HEK293 (cell line): ENCODE data around the gene NOL6.

Experiments used
- CTCF ChIA-PET: fragments of 350-600 bp; formaldehyde crosslinking; extraction: SDS; loops from one replicate; lab custom pipeline; 2021; ENCODE audit warnings: antibody characterized with exemption; lab: Yijun Ruan, JAX
- POLR2A ChIA-PET: fragments of 300-600 bp; formaldehyde crosslinking; extraction: SDS; loops from one replicate; lab custom pipeline; 2020; ENCODE audit warnings: antibody characterized with exemption, inconsistent platforms; lab: Yijun Ruan, JAX
- H3K27ac ChIP-seq: fragments of 200-500 bp; sonication (Bioruptor generic); 2 replicates; pipeline ENCODE4 v1.5.1; 2014; ENCODE audit warnings: low read depth, low read length, control low read depth, inconsistent platforms; ENCODE audit errors: extremely low read depth
- H3K36me3 ChIP-seq, 2 experiments: fragments of 200-500 bp in 1 of 2; sonication (Bioruptor generic) in 1 of 2; 1 replicate in 1 of 2; 2 replicates in 1 of 2; pipeline ENCODE4 v1.5.1; 2014 to 2017; ENCODE audit warnings: inconsistent platforms in 2 of 2, low read length in 2 of 2; ENCODE audit not compliant: control insufficient read depth in 2 of 2, insufficient read depth in 1 of 2
- H3K4me1 ChIP-seq: fragments of 200-500 bp; sonication (Bioruptor generic); 2 replicates; pipeline ENCODE4 v1.5.1; 2014; ENCODE audit warnings: mild to moderate bottlenecking, low read length, inconsistent platforms; ENCODE audit not compliant: control insufficient read depth, insufficient read depth
- H3K4me3 ChIP-seq: 2 replicates; pipeline ENCODE4 v1.5.1; 2011; ENCODE audit warnings: low read depth, mild to moderate bottlenecking, control low read depth, low read length, moderate library complexity
- H3K9me3 ChIP-seq: fragments of 200-500 bp; sonication (Bioruptor generic); 2 replicates; pipeline ENCODE4 v1.5.1; 2014; ENCODE audit warnings: low read depth, low read length, inconsistent platforms; ENCODE audit not compliant: control insufficient read depth, insufficient read depth
- IKZF3 ChIP-seq: fragments of 450-650 bp; IDR thresholded peaks from 2 replicates; pipeline ENCODE4 v1.5.0; 2018; ENCODE audit warnings: missing biosample characterization, mild to moderate bottlenecking, missing genetic modification characterization, moderate library complexity
- KLF10 ChIP-seq: fragments of 450-650 bp; IDR thresholded peaks from 2 replicates; pipeline ENCODE4 v1.5.1; 2018; ENCODE audit warnings: missing biosample characterization, mild to moderate bottlenecking, missing genetic modification characterization
- SETDB1 ChIP-seq: IDR thresholded peaks from one replicate; pipeline ENCODE4 v1.6.1; 2017; ENCODE audit warnings: mild to moderate bottlenecking, low read length, moderate library complexity, mixed read lengths; ENCODE audit not compliant: insufficient read length
- SP7 ChIP-seq: fragments of 450-650 bp; formaldehyde crosslinking; IDR thresholded peaks from 2 replicates; pipeline ENCODE4 v1.5.1; 2016; ENCODE audit warnings: missing biosample characterization, missing genetic modification characterization
- ZNF112 ChIP-seq: fragments of 450-650 bp; formaldehyde crosslinking; IDR thresholded peaks from 2 replicates; pipeline ENCODE4 v1.5.0; 2017; ENCODE audit warnings: missing biosample characterization, missing genetic modification characterization
- ZNF302 ChIP-seq: fragments of 450-650 bp; formaldehyde crosslinking; IDR thresholded peaks from 2 replicates; pipeline ENCODE4 v1.5.1; 2016; ENCODE audit warnings: missing biosample characterization, missing genetic modification characterization, low read depth
- ZNF354C ChIP-seq: fragments of 450-650 bp; formaldehyde crosslinking; IDR thresholded peaks from 2 replicates; pipeline ENCODE4 v1.5.1; 2016; ENCODE audit warnings: missing biosample characterization, missing genetic modification characterization, low read depth, borderline replicate concordance
- ZNF366 ChIP-seq: fragments of 450-650 bp; formaldehyde crosslinking; conservative IDR thresholded peaks from 2 replicates; pipeline ENCODE4 v1.5.1; 2016; ENCODE audit warnings: missing biosample characterization, missing genetic modification characterization
- ZNF658 ChIP-seq: fragments of 450-650 bp; formaldehyde crosslinking; IDR thresholded peaks from 2 replicates; pipeline ENCODE4; 2016; ENCODE audit warnings: missing biosample characterization, missing genetic modification characterization
- ZNF677 ChIP-seq: fragments of 450-650 bp; IDR thresholded peaks from 2 replicates; pipeline ENCODE4 v1.5.0; 2018; ENCODE audit warnings: missing biosample characterization, mild to moderate bottlenecking, missing genetic modification characterization, moderate library complexity
- ZNF837 ChIP-seq: fragments of 450-650 bp; formaldehyde crosslinking; IDR thresholded peaks from 2 replicates; pipeline ENCODE4 v1.5.1; 2016; ENCODE audit warnings: missing biosample characterization, missing genetic modification characterization
- TF ChIP-seq, protein P1 (sequence below): fragments of 450-650 bp; formaldehyde crosslinking; IDR thresholded peaks from 2 replicates; pipeline ENCODE4 v1.5.1; 2017; ENCODE audit warnings: missing biosample characterization, mild to moderate bottlenecking, missing genetic modification characterization, moderate library complexity
- TF ChIP-seq, protein P2 (sequence below): fragments of 450-650 bp; formaldehyde crosslinking; IDR thresholded peaks from 2 replicates; pipeline ENCODE4 v1.5.1; 2016; ENCODE audit warnings: missing biosample characterization, missing genetic modification characterization
- TF ChIP-seq, protein P3 (sequence below): IDR thresholded peaks from 2 replicates; pipeline ENCODE4 v1.6.1; 2011; ENCODE audit warnings: mild to moderate bottlenecking, low read depth, low read length, borderline replicate concordance
- TF ChIP-seq, protein P4 (sequence below): fragments of 450-650 bp; formaldehyde crosslinking; IDR thresholded peaks from 2 replicates; pipeline ENCODE4 v1.5.1; 2016; ENCODE audit warnings: missing biosample characterization, missing genetic modification characterization
- TF ChIP-seq, protein P5 (sequence below): fragments of 450-650 bp; formaldehyde crosslinking; IDR thresholded peaks from 2 replicates; pipeline ENCODE4 v1.5.1; 2017; ENCODE audit warnings: missing biosample characterization, missing genetic modification characterization

NOL6 gene

DNA sequence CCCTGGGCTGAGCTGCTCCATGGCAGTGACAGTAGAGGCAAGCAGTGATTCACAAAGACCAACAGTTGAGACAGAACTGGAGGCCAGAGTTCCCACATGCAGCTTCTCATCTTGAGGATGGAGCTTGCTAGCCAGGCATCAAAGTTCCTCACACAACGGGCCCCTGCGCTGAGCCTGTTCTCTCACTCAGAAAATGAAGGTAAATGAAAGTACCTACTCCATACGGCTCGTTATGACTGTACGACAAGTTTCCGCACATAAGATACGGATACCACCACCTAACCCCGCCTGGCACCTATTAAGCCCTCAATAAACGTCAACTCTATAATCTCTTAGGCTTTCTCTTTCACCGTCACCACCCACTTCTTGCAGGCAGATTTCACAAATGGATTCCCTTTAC is 12.9 kb downstream of the NOL6 start:
- ChIA-PET POLR2A (interaction anchor here (1.7 to 4.6 kb wide), 2 partner anchors 8 to 12 kb away, joined by 5 to 29 read pairs; partner anchors contain the start of gene NOL6), CTCF (interaction anchor here (0.6 to 14.8 kb wide), 11 partner anchors 9 to 261 kb away, joined by 3 to 176 read pairs (median 4); partner anchors contain the start of gene NOL6)
- no peak overlapping the region for H3K4me3 ChIP-seq
- no peaks in the 10 kb centered on the region for H3K4me1 ChIP-seq
- peaks cover 0 to 56% of the 10 kb centered on the region in 2 experiments; a peak in 1 of 3 replicates for H3K36me3 ChIP-seq
- H3K9me3 ChIP-seq, result no peaks in the 10 kb centered on the region
- TF ChIP-seq KLF10 (tag by site-specific recombination) (no peak), ZNF354C (tag by site-specific recombination) (no peak), ZNF677 (tag by site-specific recombination) (no peak), SETDB1 (no peak), IKZF3 (no peak), ZNF837 (tag by site-specific recombination) (no peak), SP7 (tag by site-specific recombination) (no peak), ZNF366 (tag by site-specific recombination) (no peak), ZNF302 (tag by site-specific recombination) (no peak)
- TF ChIP-seq, protein P1, sequence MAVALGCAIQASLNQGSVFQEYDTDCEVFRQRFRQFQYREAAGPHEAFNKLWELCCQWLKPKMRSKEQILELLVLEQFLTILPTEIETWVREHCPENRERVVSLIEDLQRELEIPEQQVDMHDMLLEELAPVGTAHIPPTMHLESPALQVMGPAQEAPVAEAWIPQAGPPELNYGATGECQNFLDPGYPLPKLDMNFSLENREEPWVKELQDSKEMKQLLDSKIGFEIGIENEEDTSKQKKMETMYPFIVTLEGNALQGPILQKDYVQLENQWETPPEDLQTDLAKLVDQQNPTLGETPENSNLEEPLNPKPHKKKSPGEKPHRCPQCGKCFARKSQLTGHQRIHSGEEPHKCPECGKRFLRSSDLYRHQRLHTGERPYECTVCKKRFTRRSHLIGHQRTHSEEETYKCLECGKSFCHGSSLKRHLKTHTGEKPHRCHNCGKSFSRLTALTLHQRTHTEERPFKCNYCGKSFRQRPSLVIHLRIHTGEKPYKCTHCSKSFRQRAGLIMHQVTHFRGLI, result no peak
- no peak overlapping the region for H3K27ac ChIP-seq

DNA sequence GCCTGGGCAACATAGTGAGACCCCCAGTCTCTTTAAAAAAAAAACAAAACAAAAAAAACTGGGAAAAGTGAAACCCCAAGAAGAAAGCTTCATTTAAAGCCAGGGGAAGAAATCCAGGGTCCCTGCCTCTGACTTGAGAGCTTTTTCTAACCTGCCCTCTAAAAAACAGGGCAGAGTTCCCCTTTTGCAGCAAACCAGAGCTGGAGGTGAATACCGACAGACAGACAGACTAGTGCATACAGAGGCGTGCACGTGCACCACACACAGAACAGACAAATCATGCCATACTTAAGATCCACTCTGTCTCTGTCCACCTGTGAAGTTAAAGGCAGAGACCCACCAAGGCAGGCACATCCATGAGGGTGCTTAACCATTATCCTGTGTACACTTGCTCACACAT is 14.6 kb downstream of the NOL6 start:
- Histone ChIP-seq H3K4me1 (no peaks in the 10 kb centered on the region), H3K9me3 (no peaks in the 10 kb centered on the region), H3K36me3 (peaks cover 0 to 38% of the 10 kb centered on the region in 2 experiments; a peak in 1 of 3 replicates), H3K27ac (no peak overlapping the region), H3K4me3 (no peak overlapping the region)
- ChIA-PET CTCF (interaction anchor here (0.6 to 14.8 kb wide), 10 partner anchors 11 to 196 kb away, joined by 3 to 176 read pairs (median 4); partner anchors contain the start of genes ANKRD18B and NOL6), POLR2A (interaction anchor here (1.9 to 4.6 kb wide), 2 partner anchors 12 to 14 kb away, joined by 7 to 29 read pairs; partner anchors contain the start of genes AQP3 and NOL6)
- TF ChIP-seq, protein P2, sequence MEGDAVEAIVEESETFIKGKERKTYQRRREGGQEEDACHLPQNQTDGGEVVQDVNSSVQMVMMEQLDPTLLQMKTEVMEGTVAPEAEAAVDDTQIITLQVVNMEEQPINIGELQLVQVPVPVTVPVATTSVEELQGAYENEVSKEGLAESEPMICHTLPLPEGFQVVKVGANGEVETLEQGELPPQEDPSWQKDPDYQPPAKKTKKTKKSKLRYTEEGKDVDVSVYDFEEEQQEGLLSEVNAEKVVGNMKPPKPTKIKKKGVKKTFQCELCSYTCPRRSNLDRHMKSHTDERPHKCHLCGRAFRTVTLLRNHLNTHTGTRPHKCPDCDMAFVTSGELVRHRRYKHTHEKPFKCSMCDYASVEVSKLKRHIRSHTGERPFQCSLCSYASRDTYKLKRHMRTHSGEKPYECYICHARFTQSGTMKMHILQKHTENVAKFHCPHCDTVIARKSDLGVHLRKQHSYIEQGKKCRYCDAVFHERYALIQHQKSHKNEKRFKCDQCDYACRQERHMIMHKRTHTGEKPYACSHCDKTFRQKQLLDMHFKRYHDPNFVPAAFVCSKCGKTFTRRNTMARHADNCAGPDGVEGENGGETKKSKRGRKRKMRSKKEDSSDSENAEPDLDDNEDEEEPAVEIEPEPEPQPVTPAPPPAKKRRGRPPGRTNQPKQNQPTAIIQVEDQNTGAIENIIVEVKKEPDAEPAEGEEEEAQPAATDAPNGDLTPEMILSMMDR (tag by site-specific recombination), result no peak
- TF ChIP-seq ZNF112, result no peak
- TF ChIP-seq, protein P3, sequence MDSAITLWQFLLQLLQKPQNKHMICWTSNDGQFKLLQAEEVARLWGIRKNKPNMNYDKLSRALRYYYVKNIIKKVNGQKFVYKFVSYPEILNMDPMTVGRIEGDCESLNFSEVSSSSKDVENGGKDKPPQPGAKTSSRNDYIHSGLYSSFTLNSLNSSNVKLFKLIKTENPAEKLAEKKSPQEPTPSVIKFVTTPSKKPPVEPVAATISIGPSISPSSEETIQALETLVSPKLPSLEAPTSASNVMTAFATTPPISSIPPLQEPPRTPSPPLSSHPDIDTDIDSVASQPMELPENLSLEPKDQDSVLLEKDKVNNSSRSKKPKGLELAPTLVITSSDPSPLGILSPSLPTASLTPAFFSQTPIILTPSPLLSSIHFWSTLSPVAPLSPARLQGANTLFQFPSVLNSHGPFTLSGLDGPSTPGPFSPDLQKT, result no peak

DNA sequence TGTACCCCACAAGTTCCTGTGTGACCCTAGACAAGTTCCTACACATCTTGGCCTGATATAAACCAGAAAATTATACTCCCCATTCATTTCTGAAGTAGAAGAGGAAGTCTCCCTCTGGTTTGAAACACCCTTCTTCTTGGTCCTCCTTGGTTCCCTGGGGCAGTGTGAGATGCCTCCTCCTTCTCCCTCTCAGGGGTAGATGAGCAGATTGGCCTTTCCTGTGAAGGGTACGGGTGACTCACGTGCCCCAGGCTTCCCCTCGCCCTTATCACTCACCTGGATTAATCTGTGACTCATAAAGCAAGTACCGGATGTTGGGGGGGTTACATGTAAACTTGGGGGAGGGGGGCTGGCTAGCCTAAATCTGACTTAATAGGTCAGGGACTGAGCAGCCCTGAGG is 15.3 kb downstream of the NOL6 start:
- no peak overlapping the region for H3K27ac ChIP-seq
- TF ChIP-seq, protein P4, sequence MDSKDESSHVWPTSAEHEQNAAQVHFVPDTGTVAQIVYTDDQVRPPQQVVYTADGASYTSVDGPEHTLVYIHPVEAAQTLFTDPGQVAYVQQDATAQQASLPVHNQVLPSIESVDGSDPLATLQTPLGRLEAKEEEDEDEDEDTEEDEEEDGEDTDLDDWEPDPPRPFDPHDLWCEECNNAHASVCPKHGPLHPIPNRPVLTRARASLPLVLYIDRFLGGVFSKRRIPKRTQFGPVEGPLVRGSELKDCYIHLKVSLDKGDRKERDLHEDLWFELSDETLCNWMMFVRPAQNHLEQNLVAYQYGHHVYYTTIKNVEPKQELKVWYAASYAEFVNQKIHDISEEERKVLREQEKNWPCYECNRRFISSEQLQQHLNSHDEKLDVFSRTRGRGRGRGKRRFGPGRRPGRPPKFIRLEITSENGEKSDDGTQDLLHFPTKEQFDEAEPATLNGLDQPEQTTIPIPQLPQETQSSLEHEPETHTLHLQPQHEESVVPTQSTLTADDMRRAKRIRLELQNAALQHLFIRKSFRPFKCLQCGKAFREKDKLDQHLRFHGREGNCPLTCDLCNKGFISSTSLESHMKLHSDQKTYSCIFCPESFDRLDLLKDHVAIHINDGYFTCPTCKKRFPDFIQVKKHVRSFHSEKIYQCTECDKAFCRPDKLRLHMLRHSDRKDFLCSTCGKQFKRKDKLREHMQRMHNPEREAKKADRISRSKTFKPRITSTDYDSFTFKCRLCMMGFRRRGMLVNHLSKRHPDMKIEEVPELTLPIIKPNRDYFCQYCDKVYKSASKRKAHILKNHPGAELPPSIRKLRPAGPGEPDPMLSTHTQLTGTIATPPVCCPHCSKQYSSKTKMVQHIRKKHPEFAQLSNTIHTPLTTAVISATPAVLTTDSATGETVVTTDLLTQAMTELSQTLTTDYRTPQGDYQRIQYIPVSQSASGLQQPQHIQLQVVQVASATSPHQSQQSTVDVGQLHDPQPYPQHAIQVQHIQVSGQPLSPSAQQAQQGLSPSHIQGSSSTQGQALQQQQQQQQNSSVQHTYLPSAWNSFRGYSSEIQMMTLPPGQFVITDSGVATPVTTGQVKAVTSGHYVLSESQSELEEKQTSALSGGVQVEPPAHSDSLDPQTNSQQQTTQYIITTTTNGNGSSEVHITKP (tag by site-specific recombination), result peak; percentile 59
- TF ChIP-seq ZNF658 (tag by site-specific recombination), result no peak
- TF ChIP-seq, protein P5, sequence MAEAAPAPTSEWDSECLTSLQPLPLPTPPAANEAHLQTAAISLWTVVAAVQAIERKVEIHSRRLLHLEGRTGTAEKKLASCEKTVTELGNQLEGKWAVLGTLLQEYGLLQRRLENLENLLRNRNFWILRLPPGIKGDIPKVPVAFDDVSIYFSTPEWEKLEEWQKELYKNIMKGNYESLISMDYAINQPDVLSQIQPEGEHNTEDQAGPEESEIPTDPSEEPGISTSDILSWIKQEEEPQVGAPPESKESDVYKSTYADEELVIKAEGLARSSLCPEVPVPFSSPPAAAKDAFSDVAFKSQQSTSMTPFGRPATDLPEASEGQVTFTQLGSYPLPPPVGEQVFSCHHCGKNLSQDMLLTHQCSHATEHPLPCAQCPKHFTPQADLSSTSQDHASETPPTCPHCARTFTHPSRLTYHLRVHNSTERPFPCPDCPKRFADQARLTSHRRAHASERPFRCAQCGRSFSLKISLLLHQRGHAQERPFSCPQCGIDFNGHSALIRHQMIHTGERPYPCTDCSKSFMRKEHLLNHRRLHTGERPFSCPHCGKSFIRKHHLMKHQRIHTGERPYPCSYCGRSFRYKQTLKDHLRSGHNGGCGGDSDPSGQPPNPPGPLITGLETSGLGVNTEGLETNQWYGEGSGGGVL, result peak; percentile 65
- TF ChIP-seq, all 188 proteins: peak for 2
- Histone ChIP-seq H3K4me1 (no peaks in the 10 kb centered on the region), H3K4me3 (no peak overlapping the region), H3K36me3 (peaks cover 0 to 32% of the 10 kb centered on the region in 2 experiments; a peak in 1 of 3 replicates), H3K9me3 (no peaks in the 10 kb centered on the region)
- ChIA-PET CTCF (interaction anchor here (0.6 to 14.8 kb wide), 9 partner anchors 12 to 290 kb away, joined by 3 to 176 read pairs (median 3); partner anchors contain the start of gene NOL6), POLR2A (interaction anchor here (1.8 to 1.9 kb wide), 2 partner anchors 8 to 11 kb away, joined by 7 to 8 read pairs; partner anchors contain the start of gene AQP3)
